Measurements from ENCODE around the gene TCFL5. TPM values are rescaled to one million over a fixed set of nuclear protein-coding genes. Genes with fewer than 3 reads are reported as not detected.

Gene TCFL5
- total RNA-seq, 1 donor from 2014 or later, result 5.7 TPM

DNA sequence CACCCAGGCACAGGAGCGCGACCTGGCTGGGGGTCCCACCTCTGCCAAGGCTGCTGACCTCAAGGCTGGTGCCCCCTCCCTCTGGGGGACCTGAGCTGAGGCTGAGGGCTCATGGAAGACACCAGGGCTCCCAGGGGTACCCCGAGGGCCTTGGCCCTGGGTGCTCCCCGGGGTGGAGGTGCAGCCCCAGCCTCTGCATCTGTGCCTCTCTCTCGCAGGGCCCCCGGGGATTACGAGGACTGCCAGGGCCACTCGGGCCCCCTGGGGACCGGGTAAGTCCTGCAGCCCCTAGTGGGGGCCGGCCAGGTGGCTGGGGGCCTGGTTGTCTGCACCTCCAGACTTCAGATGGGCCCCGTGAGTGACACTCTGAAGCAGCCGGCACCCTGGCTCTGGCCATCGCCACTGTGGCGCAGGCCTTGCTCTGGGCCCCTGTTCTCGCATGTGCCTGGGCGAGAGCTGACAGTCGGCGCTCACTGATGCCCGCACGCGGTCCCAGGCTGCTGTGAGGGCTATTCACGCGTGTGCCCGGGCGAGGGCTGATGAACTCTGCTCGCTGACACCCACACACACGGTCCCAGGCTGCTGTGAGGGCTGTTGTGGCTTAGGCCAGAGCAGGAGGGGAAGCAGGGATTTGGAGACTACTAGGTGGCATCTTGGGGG lies 35.5 kb downstream of the TCFL5 start:
- no peak for DNase-seq (ENCODE audit: low read depth)
- no peak overlapping the region for H3K4me3 ChIP-seq (ENCODE audit: low read depth, low read length)
- TF ChIP-seq, protein P1, sequence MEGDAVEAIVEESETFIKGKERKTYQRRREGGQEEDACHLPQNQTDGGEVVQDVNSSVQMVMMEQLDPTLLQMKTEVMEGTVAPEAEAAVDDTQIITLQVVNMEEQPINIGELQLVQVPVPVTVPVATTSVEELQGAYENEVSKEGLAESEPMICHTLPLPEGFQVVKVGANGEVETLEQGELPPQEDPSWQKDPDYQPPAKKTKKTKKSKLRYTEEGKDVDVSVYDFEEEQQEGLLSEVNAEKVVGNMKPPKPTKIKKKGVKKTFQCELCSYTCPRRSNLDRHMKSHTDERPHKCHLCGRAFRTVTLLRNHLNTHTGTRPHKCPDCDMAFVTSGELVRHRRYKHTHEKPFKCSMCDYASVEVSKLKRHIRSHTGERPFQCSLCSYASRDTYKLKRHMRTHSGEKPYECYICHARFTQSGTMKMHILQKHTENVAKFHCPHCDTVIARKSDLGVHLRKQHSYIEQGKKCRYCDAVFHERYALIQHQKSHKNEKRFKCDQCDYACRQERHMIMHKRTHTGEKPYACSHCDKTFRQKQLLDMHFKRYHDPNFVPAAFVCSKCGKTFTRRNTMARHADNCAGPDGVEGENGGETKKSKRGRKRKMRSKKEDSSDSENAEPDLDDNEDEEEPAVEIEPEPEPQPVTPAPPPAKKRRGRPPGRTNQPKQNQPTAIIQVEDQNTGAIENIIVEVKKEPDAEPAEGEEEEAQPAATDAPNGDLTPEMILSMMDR (conservative IDR thresholded peaks at IDR 0.05; ENCODE audit: low read depth, low read length), result no peak

DNA sequence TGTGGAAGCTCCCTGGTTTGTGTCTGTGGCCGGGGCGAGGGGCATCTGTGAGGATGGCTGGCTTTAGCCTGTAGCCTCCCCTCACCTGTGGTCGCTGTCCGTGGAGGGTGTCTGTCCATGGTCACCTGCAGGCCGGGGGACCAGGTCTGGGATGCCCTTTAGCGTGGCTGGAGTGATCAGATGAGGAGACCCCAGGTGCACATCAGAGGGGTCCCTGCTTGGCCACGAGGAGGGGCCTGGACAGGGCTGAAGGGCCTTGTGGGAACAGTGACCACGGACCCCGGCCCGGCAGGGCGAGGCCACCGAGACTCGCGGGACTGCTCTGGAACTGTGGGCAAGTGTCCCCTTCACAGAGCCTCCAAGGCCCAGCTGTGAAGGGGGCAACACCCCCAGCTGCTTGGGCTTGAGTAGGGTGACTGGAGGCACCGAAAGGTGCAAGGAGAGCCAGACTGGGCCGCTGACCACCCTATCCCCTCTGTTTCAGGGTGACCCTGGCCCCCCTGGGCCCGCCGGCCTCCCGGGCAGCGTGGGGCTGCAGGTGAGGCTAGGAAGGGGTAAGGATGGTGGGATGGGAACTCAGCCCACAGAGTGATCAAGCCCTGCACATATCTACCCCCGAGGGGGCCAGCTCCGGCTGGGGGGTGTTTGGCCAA lies 36.2 kb downstream of the TCFL5 start:
- TF ChIP-seq, protein P1 (conservative IDR thresholded peaks at IDR 0.05; ENCODE audit: low read depth, low read length), result no peak
- no peak overlapping the region for H3K4me3 ChIP-seq (ENCODE audit: low read depth, low read length)
- DNase-seq (ENCODE audit: low read depth), result no peak

DNA sequence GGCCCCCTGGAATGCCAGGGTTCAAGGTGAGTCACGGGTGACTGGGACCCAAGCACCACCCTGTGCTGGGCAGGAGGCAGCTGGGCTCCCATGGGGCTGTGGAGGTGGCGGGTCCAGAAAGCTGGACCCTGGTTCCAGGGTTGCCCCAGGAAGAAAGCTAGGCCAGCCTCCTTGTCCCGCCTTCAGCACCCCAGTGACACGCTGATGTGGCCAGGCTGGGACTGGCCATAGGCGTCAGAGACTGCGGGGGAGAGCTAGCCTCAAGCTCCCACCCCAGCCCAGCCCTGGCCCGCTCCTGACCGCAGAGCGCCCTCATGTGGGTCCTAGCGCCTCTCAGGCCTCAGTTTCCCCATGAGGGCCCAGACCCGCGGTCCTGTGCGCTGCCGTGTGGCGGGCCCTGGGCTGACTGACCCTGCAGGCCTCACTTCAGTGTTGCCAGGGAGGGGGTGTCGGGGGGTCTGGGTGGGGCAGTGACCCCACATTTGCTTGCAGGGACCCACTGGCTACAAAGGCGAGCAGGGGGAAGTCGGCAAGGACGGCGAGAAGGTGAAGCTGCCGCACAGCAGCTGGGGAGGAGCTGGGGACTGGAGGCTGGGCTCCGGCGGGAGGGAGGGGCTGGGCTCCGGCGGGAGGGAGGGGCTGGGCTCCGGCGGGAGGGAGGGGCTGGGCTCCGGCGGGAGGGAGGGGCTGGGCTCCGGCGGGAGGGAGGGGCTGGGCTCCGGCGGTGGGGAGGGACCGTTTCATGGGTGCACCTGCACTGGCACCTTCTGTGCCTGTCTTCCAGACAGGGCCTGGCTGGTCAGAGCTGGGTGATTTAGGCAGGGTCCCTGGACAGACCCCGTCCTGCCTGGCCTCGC lies 36.9 kb downstream of the TCFL5 start:
- TF ChIP-seq, protein P1 (conservative IDR thresholded peaks at IDR 0.05; ENCODE audit: low read depth, low read length), result no peak
- H3K4me3 ChIP-seq (ENCODE audit: low read depth, low read length), result no peak overlapping the region
- DNase-seq (ENCODE audit: low read depth), result no peak

DNA sequence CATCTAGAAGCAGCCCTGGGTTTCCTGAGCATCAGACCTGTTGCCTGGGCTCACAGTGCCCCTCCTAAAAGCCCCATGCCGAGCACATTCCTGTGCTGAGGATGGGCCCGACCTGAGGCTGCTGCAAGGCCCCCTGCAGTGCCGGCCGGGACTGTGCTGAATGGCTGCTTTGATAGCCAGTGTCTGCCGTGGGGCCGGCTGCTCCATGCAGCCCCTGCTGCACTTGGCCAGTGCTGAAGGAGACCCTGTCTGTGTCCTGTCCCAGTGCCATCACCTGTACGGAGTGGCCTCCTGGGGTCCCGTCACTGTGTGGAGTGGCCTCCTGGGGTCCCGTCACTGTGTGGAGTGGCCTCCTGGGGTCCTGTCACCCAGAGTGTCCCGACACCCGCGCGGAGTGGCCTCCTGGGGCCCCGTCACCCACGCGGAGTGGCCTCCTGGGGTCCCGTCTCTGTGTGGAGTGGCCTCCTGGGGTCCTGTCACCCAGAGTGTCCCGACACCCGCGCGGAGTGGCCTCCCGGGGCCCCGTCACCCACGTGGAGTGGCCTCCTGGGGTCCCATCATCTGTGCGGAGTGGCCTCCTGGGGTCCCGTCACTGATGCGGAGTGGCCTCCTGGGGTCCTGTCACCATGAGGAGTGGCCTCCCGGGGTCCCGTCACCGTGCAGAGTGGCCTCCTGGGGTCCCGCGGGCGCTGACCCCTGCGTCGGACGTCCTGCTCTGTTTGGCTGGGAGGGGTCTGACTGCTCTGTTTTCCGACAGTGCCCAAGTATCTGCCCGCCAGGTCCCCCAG lies 37.7 kb downstream of the TCFL5 start:
- no peak for DNase-seq (ENCODE audit: low read depth)
- TF ChIP-seq, protein P1 (conservative IDR thresholded peaks at IDR 0.05; ENCODE audit: low read depth, low read length), result no peak
- H3K4me3 ChIP-seq (ENCODE audit: low read depth, low read length), result no peak overlapping the region

DNA sequence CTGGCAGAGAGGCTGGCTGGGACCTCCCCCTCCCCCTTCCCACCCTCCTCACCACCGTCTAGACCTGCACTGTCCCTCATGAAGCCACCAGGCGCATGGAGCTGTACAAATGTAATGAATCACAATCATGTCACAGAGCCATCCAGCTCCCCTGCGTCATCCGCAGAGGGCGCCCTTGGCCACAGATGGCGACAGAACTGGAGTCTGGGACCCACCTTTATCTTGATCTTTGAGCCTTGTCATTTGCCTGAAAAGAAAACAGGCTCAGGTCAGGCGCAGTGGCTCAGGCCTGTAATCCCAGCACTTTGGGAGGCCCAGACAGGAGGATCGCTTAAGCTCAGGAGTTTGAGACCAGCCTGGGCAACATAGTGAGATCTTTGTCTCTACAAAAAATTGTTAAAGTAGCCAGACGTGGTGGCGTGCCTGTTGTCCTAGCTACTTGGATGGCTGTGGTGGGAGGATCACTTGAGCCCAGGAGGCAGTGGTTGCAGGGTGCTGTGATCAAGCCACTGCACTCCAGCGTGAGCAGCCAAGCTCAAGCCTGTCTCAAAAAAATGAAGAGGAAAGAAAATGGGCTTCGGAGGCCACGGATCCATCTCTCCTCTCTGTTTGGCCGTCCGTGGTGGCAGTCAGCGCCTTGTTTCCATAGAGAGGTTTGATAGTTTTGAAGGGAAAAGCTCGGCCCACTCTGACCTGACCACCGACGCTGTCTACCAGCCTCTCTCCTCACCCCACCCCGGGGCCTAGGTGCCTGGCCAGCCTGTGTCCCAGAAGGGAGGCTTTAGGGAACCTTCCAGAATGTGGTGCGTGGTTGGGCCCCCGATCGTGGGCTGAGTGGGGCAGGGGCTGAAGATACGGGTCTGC lies 38.6 kb downstream of the TCFL5 start:
- no peak for DNase-seq (ENCODE audit: low read depth)
- no peak overlapping the region for H3K4me3 ChIP-seq (ENCODE audit: low read depth, low read length)
- TF ChIP-seq, protein P1 (conservative IDR thresholded peaks at IDR 0.05; ENCODE audit: low read depth, low read length), result peak; percentile 51
